Measurements from ENCODE around the gene KCNQ5.

GRCh38 chr6:72616406-72617015, 5.4 kb upstream of the KCNQ5 start:
- TF ChIP-seq CTCF (IDR thresholded peaks at IDR 0.05) (no peak), POLR2A (IDR thresholded peaks at IDR 0.05) (no peak)
